Stimulated activated CD8-positive, alpha-beta memory T cell treated with anti-CD3 and anti-CD28 coated beads, Interleukin-12 subunit alpha, Interleukin-12 subunit beta, amount 100 ng/mL, for 1 hour (primary cell): Measurements from ENCODE around the gene MAN1A2.
A peak's percentile ranks its signal among the peaks of the same experiment; 100 is the strongest.
"Not testable (repeated sequence)": the region's sequence is repeated elsewhere in the genome, so short reads cannot be mapped to it uniquely, and the experiment has no call there.

ENCODE experiments used
- DNase-seq: peaks from one replicate; pipeline ENCODE4 v3.0.0-alpha.2; 2020; ENCODE audit warnings: low read depth

Gene MAN1A2

GRCh38 chr1:117367046-117368025 lies at the start of gene MAN1A2:
MAN1A2 (plus strand) TSS chr1:117367449; CDS start chr1:117368184, 735 bp downstream.
- peak; percentile 62 for DNase-seq

- DNase-seq, result no peak
Observed at GRCh38 chr1:117318011-117318410, 49.2 kb upstream of the MAN1A2 start.

- DNase-seq, result no peak
Observed at GRCh38 chr1:117318426-117318825, 48.8 kb upstream of the MAN1A2 start.

- DNase-seq, result no peak
Observed at GRCh38 chr1:117320515-117320914, 46.7 kb upstream of the MAN1A2 start.

- no peak for DNase-seq
Observed at GRCh38 chr1:117321680-117322609, 45.3 kb upstream of the MAN1A2 start.

GRCh38 chr1:117324357-117324756 lies 42.9 kb upstream of the MAN1A2 start:
- DNase-seq, result no peak

GRCh38 chr1:117326035-117326434 lies 41.2 kb upstream of the MAN1A2 start:
- DNase-seq, result not testable (repeated sequence)

GRCh38 chr1:117327011-117327410 lies 40.2 kb upstream of the MAN1A2 start:
- DNase-seq, result no peak

GRCh38 chr1:117335376-117336086 lies 31.7 kb upstream of the MAN1A2 start:
- DNase-seq, result no peak

GRCh38 chr1:117336088-117336817 lies 31.0 kb upstream of the MAN1A2 start:
- no peak for DNase-seq

GRCh38 chr1:117339866-117340700 lies 27.2 kb upstream of the MAN1A2 start:
- DNase-seq, result no peak

- no peak for DNase-seq
Observed at GRCh38 chr1:117341123-117341522, 26.1 kb upstream of the MAN1A2 start.

GRCh38 chr1:117342397-117342796 lies 24.9 kb upstream of the MAN1A2 start:
- DNase-seq, result no peak

GRCh38 chr1:117346206-117346928 lies 20.9 kb upstream of the MAN1A2 start:
- no peak for DNase-seq

GRCh38 chr1:117347907-117348306 lies 19.3 kb upstream of the MAN1A2 start:
- no peak for DNase-seq

GRCh38 chr1:117352695-117353094 lies 14.6 kb upstream of the MAN1A2 start:
- DNase-seq, result not testable (repeated sequence)

GRCh38 chr1:117357833-117358603 lies 9.2 kb upstream of the MAN1A2 start:
- DNase-seq, result not testable (repeated sequence)

- not testable (repeated sequence) for DNase-seq
Observed at GRCh38 chr1:117358604-117358887, 8.7 kb upstream of the MAN1A2 start.
